Peyer's patch (tissue), 4 donors: ENCODE data around the gene THRAP3.

Experiments
- POLR2A ChIP-seq, 2 donors: fragments of 450-650 bp; IDR thresholded peaks; one replicate each; pipeline ENCODE4 v1.5.1; 2017; ENCODE audit warnings: antibody characterized with exemption in 2 of 2, mild to moderate bottlenecking in 2 of 2, moderate library complexity in 2 of 2
- TF ChIP-seq, protein P1 (sequence below), 6 experiments: fragments of 450-650 bp in 4 of 6; fragments of 200-600 bp in 2 of 6; sonication (generic) in 1 of 6; IDR thresholded peaks; one replicate each; pipeline ENCODE4 v1.5.1; 2017 to 2019; ENCODE audit warnings: antibody characterized with exemption in 6 of 6, mild to moderate bottlenecking in 3 of 6, moderate library complexity in 1 of 6

DNA sequence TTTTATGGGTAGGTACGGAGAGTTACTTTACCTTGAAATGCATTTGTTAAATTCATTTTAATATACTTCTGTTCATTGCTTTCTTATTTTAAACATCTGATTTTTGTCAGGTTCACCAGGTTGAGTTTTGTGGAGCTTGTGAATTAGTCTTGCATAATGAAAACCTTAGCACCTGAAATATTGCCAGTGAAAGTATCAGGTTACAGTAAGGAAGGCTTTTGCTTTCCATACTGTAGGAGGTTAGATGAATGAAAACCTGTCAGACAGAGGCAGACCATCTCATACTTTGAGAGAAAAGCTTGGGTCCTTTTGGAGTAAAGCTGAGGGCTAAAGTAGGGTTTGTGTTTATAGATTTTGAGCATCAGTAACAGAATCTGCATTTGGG is 34.7 kb downstream of the THRAP3 start:
- TF ChIP-seq, protein P1, sequence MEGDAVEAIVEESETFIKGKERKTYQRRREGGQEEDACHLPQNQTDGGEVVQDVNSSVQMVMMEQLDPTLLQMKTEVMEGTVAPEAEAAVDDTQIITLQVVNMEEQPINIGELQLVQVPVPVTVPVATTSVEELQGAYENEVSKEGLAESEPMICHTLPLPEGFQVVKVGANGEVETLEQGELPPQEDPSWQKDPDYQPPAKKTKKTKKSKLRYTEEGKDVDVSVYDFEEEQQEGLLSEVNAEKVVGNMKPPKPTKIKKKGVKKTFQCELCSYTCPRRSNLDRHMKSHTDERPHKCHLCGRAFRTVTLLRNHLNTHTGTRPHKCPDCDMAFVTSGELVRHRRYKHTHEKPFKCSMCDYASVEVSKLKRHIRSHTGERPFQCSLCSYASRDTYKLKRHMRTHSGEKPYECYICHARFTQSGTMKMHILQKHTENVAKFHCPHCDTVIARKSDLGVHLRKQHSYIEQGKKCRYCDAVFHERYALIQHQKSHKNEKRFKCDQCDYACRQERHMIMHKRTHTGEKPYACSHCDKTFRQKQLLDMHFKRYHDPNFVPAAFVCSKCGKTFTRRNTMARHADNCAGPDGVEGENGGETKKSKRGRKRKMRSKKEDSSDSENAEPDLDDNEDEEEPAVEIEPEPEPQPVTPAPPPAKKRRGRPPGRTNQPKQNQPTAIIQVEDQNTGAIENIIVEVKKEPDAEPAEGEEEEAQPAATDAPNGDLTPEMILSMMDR (IDR thresholded peaks at IDR 0.05), result no peak
- no peak for TF ChIP-seq POLR2A (IDR thresholded peaks at IDR 0.05)
